SK-N-SH treated with all-trans-retinoic acid at 6 μM for 48 hours (cell line): ENCODE measurements around the gene INSRR.

Experiments used
- ATAC-seq: fragments of 200-7000 bp; cut with Tn5 transposase; 3 replicates; pipeline ENCODE4 v1.9.1; 2020; ENCODE audit warnings: mild to moderate bottlenecking, moderate library complexity
- ARNTL ChIP-seq: fragments of 450-650 bp; formaldehyde crosslinking; IDR thresholded peaks from 2 replicates; pipeline ENCODE4 v1.5.0; 2020; ENCODE audit warnings: low read depth, mild to moderate bottlenecking, moderate library complexity, borderline replicate concordance
- BACH2 ChIP-seq: fragments of 250-450 bp; sonication (Bioruptor Pico); IDR thresholded peaks from 2 replicates; pipeline ENCODE4 v1.9.0; 2021; ENCODE audit warnings: mild to moderate bottlenecking, borderline replicate concordance
- CSRNP3 ChIP-seq: fragments of 250-450 bp; sonication (Bioruptor Pico); IDR thresholded peaks from 2 replicates; pipeline ENCODE4 v1.5.1; 2021; ENCODE audit warnings: mild to moderate bottlenecking, moderate library complexity
- GLIS3 ChIP-seq: fragments of 250-450 bp; sonication (Bioruptor Pico); IDR thresholded peaks from 2 replicates; pipeline ENCODE4 v1.5.0; 2020; ENCODE audit warnings: mild to moderate bottlenecking, moderate library complexity
- ISL1 ChIP-seq: fragments of 250-450 bp; sonication (Bioruptor Pico); IDR thresholded peaks from 2 replicates; pipeline ENCODE4 v2.1.2; 2022; ENCODE audit warnings: mild to moderate bottlenecking, moderate library complexity
- OSR1 ChIP-seq: fragments of 250-450 bp; sonication (Bioruptor Pico); IDR thresholded peaks from 2 replicates; pipeline ENCODE4 v1.8.0; 2022; ENCODE audit warnings: moderate library complexity, mild to moderate bottlenecking, inconsistent platforms
- PPARA ChIP-seq: fragments of 250-450 bp; sonication (Bioruptor Pico); IDR thresholded peaks from 2 replicates; pipeline ENCODE4 v1.5.0; 2020; ENCODE audit warnings: mild to moderate bottlenecking, borderline replicate concordance
- RARB ChIP-seq: fragments of 250-450 bp; sonication (Bioruptor Pico); IDR thresholded peaks from 2 replicates; pipeline ENCODE4 v1.8.0; 2021; ENCODE audit warnings: mild to moderate bottlenecking, moderate library complexity
- SNAI2 ChIP-seq: fragments of 250-450 bp; sonication (Bioruptor Pico); IDR thresholded peaks from 2 replicates; pipeline ENCODE4 v1.5.0; 2020; ENCODE audit warnings: mild to moderate bottlenecking, moderate library complexity
- TCF4 ChIP-seq: fragments of 250-450 bp; sonication (Bioruptor Pico); IDR thresholded peaks from 2 replicates; pipeline ENCODE4 v1.8.0; 2021; ENCODE audit warnings: mild to moderate bottlenecking, moderate library complexity, borderline replicate concordance
- TSHZ2 ChIP-seq: fragments of 250-450 bp; sonication (Bioruptor Pico); IDR thresholded peaks from 2 replicates; pipeline ENCODE4 v1.5.0; 2020; ENCODE audit warnings: mild to moderate bottlenecking, moderate library complexity
- ZC3H10 ChIP-seq: fragments of 250-450 bp; sonication (Bioruptor Pico); IDR thresholded peaks from 2 replicates; pipeline ENCODE4 v1.5.1; 2021; ENCODE audit warnings: mild to moderate bottlenecking, moderate library complexity
- ZNF565 ChIP-seq: fragments of 450-650 bp; formaldehyde crosslinking; conservative IDR thresholded peaks from 2 replicates; pipeline ENCODE4 v1.5.0; 2020; ENCODE audit warnings: low read depth, mild to moderate bottlenecking, moderate library complexity
- ZNF70 ChIP-seq: fragments of 450-650 bp; formaldehyde crosslinking; IDR thresholded peaks from 2 replicates; pipeline ENCODE4 v1.5.0; 2020; ENCODE audit warnings: mild to moderate bottlenecking, moderate library complexity
- ZNF8 ChIP-seq: fragments of 450-650 bp; formaldehyde crosslinking; IDR thresholded peaks from 2 replicates; pipeline ENCODE4 v1.5.0; 2020; ENCODE audit warnings: mild to moderate bottlenecking, moderate library complexity
- TF ChIP-seq, protein P1 (sequence below): fragments of 250-450 bp; sonication (Bioruptor Pico); IDR thresholded peaks from 2 replicates; pipeline ENCODE4 v1.8.0; 2021; ENCODE audit warnings: low read depth, mild to moderate bottlenecking, moderate library complexity, borderline replicate concordance
- TF ChIP-seq, protein P2 (sequence below): fragments of 250-450 bp; sonication (Bioruptor Pico); IDR thresholded peaks from 2 replicates; pipeline ENCODE4 v1.8.0; 2020; ENCODE audit warnings: mild to moderate bottlenecking, moderate library complexity, borderline replicate concordance

INSRR gene

DNA sequence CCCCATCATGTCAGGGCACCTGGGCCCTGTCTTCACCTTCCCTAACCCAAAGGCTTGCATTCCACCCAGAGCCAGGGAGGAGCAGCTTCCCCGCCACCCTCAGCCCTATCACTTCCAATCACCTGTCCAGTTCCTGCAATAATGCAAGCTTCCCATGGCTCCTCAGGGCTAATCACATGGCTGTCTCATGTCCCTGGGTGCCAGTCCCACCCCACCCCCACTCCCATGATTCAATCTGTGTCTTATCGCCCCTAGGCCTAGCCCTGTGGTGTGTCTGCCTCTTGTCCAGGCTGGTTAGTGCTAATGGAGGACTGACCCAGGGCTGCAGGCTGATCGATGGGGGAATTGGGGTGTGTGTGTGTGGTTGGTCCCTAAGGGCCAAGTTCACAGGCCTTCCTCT is 23.6 kb upstream of the INSRR start:
- TF ChIP-seq TCF4 (CRISPR knock-in tag) = no peak
- no peak for TF ChIP-seq ZNF70 (CRISPR knock-in tag)
- TF ChIP-seq GLIS3 = no peak
- no peak for TF ChIP-seq SNAI2 (CRISPR knock-in tag)
- no peak for TF ChIP-seq ISL1 (CRISPR knock-in tag)
- TF ChIP-seq, protein P1, sequence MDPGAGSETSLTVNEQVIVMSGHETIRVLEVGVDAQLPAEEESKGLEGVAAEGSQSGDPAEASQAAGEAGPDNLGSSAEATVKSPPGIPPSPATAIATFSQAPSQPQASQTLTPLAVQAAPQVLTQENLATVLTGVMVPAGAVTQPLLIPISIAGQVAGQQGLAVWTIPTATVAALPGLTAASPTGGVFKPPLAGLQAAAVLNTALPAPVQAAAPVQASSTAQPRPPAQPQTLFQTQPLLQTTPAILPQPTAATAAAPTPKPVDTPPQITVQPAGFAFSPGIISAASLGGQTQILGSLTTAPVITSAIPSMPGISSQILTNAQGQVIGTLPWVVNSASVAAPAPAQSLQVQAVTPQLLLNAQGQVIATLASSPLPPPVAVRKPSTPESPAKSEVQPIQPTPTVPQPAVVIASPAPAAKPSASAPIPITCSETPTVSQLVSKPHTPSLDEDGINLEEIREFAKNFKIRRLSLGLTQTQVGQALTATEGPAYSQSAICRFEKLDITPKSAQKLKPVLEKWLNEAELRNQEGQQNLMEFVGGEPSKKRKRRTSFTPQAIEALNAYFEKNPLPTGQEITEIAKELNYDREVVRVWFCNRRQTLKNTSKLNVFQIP (CRISPR knock-in tag) = no peak
- TF ChIP-seq ARNTL (CRISPR knock-in tag) = no peak
- TF ChIP-seq PPARA (CRISPR knock-in tag) = no peak
- TF ChIP-seq ZNF8 = no peak
- TF ChIP-seq ZNF565 (CRISPR knock-in tag) = no peak
- TF ChIP-seq TSHZ2 (CRISPR knock-in tag) = no peak
- TF ChIP-seq, protein P2, sequence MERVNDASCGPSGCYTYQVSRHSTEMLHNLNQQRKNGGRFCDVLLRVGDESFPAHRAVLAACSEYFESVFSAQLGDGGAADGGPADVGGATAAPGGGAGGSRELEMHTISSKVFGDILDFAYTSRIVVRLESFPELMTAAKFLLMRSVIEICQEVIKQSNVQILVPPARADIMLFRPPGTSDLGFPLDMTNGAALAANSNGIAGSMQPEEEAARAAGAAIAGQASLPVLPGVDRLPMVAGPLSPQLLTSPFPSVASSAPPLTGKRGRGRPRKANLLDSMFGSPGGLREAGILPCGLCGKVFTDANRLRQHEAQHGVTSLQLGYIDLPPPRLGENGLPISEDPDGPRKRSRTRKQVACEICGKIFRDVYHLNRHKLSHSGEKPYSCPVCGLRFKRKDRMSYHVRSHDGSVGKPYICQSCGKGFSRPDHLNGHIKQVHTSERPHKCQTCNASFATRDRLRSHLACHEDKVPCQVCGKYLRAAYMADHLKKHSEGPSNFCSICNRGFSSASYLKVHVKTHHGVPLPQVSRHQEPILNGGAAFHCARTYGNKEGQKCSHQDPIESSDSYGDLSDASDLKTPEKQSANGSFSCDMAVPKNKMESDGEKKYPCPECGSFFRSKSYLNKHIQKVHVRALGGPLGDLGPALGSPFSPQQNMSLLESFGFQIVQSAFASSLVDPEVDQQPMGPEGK (CRISPR knock-in tag) = no peak
- no peak for TF ChIP-seq OSR1
- no peak for TF ChIP-seq ZC3H10 (CRISPR knock-in tag)
- TF ChIP-seq CSRNP3 (CRISPR knock-in tag) = no peak

DNA sequence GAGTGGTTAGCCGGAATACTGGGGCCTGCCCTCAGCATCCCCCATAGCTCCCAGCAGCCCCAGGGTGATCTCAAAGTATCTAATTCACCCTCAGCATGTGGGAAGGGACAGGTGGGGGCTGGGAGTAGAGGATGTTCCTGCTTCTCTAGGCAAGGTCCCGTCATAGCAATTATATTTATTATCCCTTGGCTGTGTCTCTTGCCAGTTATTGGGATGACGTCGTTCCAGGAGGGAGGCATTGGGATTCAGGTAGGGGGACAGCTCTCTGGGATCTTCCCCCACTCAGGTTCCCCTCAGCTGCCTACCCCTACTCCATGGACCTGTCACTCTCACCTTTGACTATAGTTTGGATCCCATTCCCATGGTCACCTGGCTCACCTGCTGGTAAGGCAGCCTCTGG is 22.7 kb upstream of the INSRR start:
- ATAC-seq = no peak
- TF ChIP-seq ZNF8 = no peak
- no peak for TF ChIP-seq GLIS3
- no peak for TF ChIP-seq ZNF565 (CRISPR knock-in tag)
- no peak for TF ChIP-seq RARB
- TF ChIP-seq, protein P2 (CRISPR knock-in tag) = no peak
- no peak for TF ChIP-seq TSHZ2 (CRISPR knock-in tag)
- TF ChIP-seq, protein P1 (CRISPR knock-in tag) = no peak
- no peak for TF ChIP-seq BACH2 (CRISPR knock-in tag)
- TF ChIP-seq ZNF70 (CRISPR knock-in tag) = no peak

More for the DNA sequence above, 23.6 kb upstream of the INSRR start:
- no peak for ATAC-seq
